ENCODE data around the gene ZNF322.

Gene ZNF322

DNA sequence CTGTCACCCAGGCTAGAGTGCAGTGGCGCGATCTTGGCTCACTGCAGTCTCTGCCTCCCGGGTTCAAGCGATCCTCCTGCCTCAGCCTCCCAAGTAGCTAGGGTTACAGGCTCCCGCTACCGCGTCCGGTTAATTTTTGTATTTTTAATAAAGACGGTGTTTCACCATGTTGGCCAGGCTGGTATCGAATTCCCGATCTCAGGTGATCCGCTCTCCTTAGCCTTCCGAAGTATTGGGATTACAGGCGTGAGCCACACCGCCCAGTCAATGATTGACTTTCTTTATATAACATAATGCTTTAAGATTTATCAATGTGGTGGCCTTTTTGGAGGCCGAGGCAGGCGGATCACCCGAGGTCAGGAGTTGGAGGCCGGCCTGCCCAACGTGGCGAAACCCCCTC is 70.6 kb downstream of the ZNF322 start:
- DNase-seq (ENCODE audit: low read depth), result no peak
